ENCODE data around the gene EPHA1.
"Not testable (repeated sequence)": the region's sequence is repeated elsewhere in the genome, so short reads cannot be mapped to it uniquely, and the experiment has no call there.

DNA sequence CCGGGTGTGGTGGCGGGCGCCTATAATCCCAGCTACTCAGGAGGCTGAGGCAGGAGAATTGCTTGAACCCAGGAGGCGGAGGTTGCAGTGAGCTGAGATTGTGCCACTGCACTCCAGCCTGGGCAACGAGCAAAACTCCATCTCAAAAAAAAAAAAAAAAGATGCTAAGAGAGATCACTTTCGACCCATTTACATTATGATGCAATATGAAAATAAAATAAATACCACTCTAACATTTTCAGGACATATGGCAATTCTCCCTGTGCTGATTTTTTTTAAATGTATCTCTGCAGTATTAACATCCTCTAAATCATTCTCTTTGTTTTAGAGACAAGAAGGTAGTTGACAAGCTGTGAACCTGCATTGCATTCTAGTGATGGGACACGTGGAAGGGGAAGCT, 6.6 kb upstream of the EPHA1 start:
- not testable (repeated sequence) for TF ChIP-seq BHLHE40 (IDR thresholded peaks at IDR 0.05; ENCODE audit: borderline replicate concordance); TARDBP (IDR thresholded peaks at IDR 0.05); SP1 (IDR thresholded peaks at IDR 0.05); FOXM1 (IDR thresholded peaks at IDR 0.05; ENCODE audit: borderline replicate concordance); NFRKB (IDR thresholded peaks at IDR 0.05); HDGF (IDR thresholded peaks at IDR 0.05; ENCODE audit: borderline replicate concordance); ELF4 (IDR thresholded peaks at IDR 0.05); FOXK2 (IDR thresholded peaks at IDR 0.05); FOXA1 (IDR thresholded peaks at IDR 0.05); ZNF384 (IDR thresholded peaks at IDR 0.05); SUZ12 (IDR thresholded peaks at IDR 0.05); ARNT (IDR thresholded peaks at IDR 0.05)
- TF ChIP-seq, protein P1, sequence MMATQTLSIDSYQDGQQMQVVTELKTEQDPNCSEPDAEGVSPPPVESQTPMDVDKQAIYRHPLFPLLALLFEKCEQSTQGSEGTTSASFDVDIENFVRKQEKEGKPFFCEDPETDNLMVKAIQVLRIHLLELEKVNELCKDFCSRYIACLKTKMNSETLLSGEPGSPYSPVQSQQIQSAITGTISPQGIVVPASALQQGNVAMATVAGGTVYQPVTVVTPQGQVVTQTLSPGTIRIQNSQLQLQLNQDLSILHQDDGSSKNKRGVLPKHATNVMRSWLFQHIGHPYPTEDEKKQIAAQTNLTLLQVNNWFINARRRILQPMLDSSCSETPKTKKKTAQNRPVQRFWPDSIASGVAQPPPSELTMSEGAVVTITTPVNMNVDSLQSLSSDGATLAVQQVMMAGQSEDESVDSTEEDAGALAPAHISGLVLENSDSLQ (IDR thresholded peaks at IDR 0.05), result not testable (repeated sequence)

All from HEK293T (cell line).